ENCODE results near the gene CYB561D1. TPM values are rescaled to one million over a fixed set of nuclear protein-coding genes. Genes with fewer than 3 reads are reported as not detected.
"Not testable (repeated sequence)": the region's sequence is repeated elsewhere in the genome, so short reads cannot be mapped to it uniquely, and the experiment has no call there.

Gene CYB561D1
- total RNA-seq, result 10 to 100 TPM in 2 of 4 donors, 1 to 10 TPM in 2; 6.2 to 16.4 (median 8.2) TPM

- intact Hi-C loops (cut with DNase I), result no loop called here
- Histone ChIP-seq H3K27me3 (no peaks in the 10 kb centered on the region), H3K9me3 (no peaks in the 10 kb centered on the region), H3K4me1 (peaks cover 23 to 61% (median 44%) of the 10 kb centered on the region in 4 donors), H3K36me3 (peaks cover 5 to 43% (median 35%) of the 10 kb centered on the region in 4 donors), H3K4me3 (peak within 1 kb of the TSS; percentile 74 to 91 (median 82)), H3K27ac (replicated peaks in 1 of 4) (peak within 1 kb of the TSS; percentile 76 to 87 (median 84))
- TF ChIP-seq POLR2A (IDR thresholded peaks at IDR 0.05; ENCODE audit: low read depth), result no peak
- TF ChIP-seq POLR2AphosphoS5 (IDR thresholded peaks at IDR 0.05), result peak; percentile 62 to 83
- TF ChIP-seq, protein P1, sequence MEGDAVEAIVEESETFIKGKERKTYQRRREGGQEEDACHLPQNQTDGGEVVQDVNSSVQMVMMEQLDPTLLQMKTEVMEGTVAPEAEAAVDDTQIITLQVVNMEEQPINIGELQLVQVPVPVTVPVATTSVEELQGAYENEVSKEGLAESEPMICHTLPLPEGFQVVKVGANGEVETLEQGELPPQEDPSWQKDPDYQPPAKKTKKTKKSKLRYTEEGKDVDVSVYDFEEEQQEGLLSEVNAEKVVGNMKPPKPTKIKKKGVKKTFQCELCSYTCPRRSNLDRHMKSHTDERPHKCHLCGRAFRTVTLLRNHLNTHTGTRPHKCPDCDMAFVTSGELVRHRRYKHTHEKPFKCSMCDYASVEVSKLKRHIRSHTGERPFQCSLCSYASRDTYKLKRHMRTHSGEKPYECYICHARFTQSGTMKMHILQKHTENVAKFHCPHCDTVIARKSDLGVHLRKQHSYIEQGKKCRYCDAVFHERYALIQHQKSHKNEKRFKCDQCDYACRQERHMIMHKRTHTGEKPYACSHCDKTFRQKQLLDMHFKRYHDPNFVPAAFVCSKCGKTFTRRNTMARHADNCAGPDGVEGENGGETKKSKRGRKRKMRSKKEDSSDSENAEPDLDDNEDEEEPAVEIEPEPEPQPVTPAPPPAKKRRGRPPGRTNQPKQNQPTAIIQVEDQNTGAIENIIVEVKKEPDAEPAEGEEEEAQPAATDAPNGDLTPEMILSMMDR (IDR thresholded peaks at IDR 0.05), result peak in 2 of 3 experiments; percentile 93 to 94
- TF ChIP-seq EP300 (IDR thresholded peaks at IDR 0.05), result no peak
- DNase-seq (ENCODE audit: extremely low spot score), result peak; percentile 96
- 0% methylated on average over 6 of the region's 44 CpGs for WGBS
Observed at GRCh38 chr1:109493805-109494539, at the start of gene CYB561D1. Gene CYB561D1, plus strand, starts transcription at chr1:109494094. Its CDS starts 46 bp downstream, at chr1:109494140.

DNA sequence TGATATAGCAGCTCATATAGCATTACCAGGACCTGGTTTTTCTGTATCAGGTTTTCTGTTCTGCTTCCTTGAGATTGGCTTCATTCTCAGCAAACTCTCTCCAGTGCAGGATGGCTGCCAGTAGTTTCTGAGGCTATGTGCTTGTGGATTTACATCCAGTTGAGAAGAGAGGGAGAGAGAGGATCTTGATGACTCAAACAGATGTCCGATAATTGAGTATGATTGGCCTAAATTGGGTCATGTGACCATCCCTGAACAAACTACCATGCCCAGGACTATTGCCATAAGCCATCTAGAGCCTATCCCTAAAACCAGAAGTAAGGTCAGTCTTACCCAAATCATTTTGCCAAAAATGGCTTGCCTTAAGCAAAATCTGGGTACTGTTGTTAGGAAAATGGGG lies 49.5 kb upstream of the CYB561D1 start:
- peaks cover 0 to 27% (median 3%) of the 10 kb centered on the region in 4 donors for H3K27me3 ChIP-seq
- no peaks in the 10 kb centered on the region for H3K4me1 ChIP-seq
- intact Hi-C loops (cut with DNase I), result no loop called here
- no peak overlapping the region for H3K4me3 ChIP-seq
- H3K9me3 ChIP-seq, result no peaks in the 10 kb centered on the region
- WGBS, result 88% methylated on average over 1 of the region's 1 CpG
- TF ChIP-seq POLR2AphosphoS5 (IDR thresholded peaks at IDR 0.05) (no peak), POLR2A (IDR thresholded peaks at IDR 0.05; ENCODE audit: low read depth) (no peak), EP300 (IDR thresholded peaks at IDR 0.05) (no peak)
- TF ChIP-seq, protein P1 (IDR thresholded peaks at IDR 0.05), result no peak
- no peaks in the 10 kb centered on the region for H3K36me3 ChIP-seq
- no peak overlapping the region for H3K27ac ChIP-seq (replicated peaks in 1 of 4)
- peak; percentile 45 for DNase-seq (ENCODE audit: extremely low spot score)

GRCh38 chr1:109445949-109446695 lies 47.8 kb upstream of the CYB561D1 start:
- H3K9me3 ChIP-seq; H3K27ac ChIP-seq (replicated peaks in 1 of 4); intact Hi-C loops (cut with DNase I); H3K4me1 ChIP-seq; H3K36me3 ChIP-seq; H3K4me3 ChIP-seq: not testable (repeated sequence)
- peaks cover 0 to 27% (median 3%) of the 10 kb centered on the region in 4 donors for H3K27me3 ChIP-seq
- DNase-seq (ENCODE audit: extremely low spot score), result peak; percentile 17
- 77% methylated on average over 11 of the region's 11 CpGs for WGBS

GRCh38 chr1:109447524-109447923 lies 46.4 kb upstream of the CYB561D1 start:
- Histone ChIP-seq H3K27me3 (peaks cover 0 to 18% (median 3%) of the 10 kb centered on the region in 4 donors), H3K9me3 (no peaks in the 10 kb centered on the region), H3K4me1 (no peaks in the 10 kb centered on the region), H3K36me3 (no peaks in the 10 kb centered on the region), H3K27ac (replicated peaks in 1 of 4) (no peak overlapping the region), H3K4me3 (no peak overlapping the region)
- intact Hi-C loops (cut with DNase I), result no loop called here
- TF ChIP-seq POLR2A (IDR thresholded peaks at IDR 0.05; ENCODE audit: low read depth), result no peak
- 67% methylated on average over 4 of the region's 4 CpGs for WGBS
- DNase-seq (ENCODE audit: extremely low spot score), result no peak

DNA sequence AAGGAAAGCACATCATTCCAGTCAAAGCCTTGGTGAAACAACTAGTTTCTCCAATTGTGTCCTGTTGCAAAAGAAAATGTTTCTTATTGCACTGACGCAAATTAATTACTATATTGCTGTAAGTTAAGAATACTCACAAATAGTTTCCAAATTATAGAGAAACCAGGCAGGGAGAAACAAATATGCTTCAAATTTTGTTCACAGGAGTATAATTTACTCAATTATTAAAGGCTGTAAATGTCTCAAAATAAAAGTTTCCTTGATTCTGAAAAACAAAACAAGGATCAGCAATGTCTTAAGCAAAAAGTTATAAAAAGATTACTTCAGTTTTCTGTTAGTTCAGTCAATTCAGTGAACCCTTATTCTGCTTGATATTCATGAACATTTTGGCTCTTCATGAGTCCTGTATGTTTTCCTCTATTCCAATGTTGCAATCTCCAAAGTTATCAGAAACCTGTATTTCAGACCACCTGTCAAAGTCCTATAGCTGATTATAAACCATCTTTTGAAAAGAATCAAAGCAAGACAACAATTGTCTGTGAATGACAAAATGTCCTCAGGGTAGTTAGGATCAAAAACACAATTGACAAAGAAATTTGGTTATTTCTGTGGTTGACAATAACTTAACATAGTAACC lies 39.3 kb upstream of the CYB561D1 start:
- Histone ChIP-seq H3K27me3 (no peaks in the 10 kb centered on the region), H3K36me3 (no peaks in the 10 kb centered on the region), H3K9me3 (peaks cover 0 to 6% (median 0%) of the 10 kb centered on the region in 4 donors), H3K4me3 (no peak overlapping the region), H3K4me1 (no peaks in the 10 kb centered on the region), H3K27ac (replicated peaks in 1 of 4) (no peak overlapping the region)
- no peak for TF ChIP-seq POLR2AphosphoS5 (IDR thresholded peaks at IDR 0.05)
- TF ChIP-seq EP300 (IDR thresholded peaks at IDR 0.05), result no peak
- TF ChIP-seq, protein P1 (IDR thresholded peaks at IDR 0.05), result no peak
- TF ChIP-seq POLR2A (IDR thresholded peaks at IDR 0.05; ENCODE audit: low read depth), result no peak
- 94% methylated on average over 1 of the region's 1 CpG for WGBS
- intact Hi-C loops (cut with DNase I), result no loop called here
- DNase-seq (ENCODE audit: extremely low spot score), result no peak

Measured in esophagus muscularis mucosa (tissue), 4 donors.